HG03175 (cell line): ENCODE results near the gene UNC80.

ENCODE experiments used
- ATAC-seq: cut with Tn5 transposase; IDR thresholded peaks from one replicate; pipeline ENCODE4 v1.9.1; 2021; ENCODE audit warnings: mild to moderate bottlenecking, moderate library complexity; ENCODE audit not compliant: unreplicated experiment

Gene UNC80

DNA sequence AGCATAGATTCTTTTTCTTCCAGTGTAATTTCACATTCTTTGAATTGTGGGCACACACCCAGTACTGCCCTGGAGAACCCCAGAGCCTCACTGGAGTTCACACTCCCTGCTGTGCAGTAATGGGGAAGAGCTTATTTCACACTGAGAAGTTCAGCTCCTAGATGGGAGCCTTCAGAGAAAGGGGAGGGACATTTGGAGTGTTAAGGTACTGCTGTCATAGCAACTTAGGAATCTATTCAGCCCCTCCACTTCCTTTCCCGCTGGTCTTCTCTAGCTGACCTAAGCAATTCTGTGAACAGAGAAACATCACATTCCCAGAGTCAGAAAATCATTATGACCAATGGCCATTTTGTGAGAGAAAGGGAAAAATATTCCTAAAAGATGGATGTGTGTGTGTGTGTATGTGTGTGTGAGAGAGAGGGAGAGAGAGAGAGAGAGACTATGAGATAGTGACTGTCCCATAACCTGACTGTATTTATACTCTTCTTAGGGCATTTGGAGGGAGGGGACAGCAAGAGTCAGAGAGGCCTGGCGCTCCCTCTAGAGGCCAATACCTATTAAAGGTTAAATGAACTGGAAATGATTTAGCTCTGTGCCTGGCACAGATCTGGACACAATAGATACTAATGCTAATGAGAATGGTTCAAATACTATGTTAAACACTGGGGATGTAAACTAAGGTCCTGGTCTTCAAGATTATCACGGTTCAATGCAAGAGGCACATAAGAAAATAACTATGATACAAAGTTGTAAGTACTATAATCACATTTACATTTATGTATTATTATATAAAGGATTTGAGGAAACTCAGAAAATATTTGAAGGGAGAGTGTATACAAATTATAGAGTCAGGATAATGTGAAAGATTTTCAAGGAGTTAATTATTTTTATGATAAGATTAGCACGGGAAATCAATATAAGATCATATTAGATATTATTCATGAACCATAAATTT is 189.3 kb downstream of the UNC80 start:
- ATAC-seq = peak; percentile 95

- ATAC-seq = no peak
Measured at GRCh38 chr2:209965723-209966122, 194.1 kb downstream of the UNC80 start.

DNA sequence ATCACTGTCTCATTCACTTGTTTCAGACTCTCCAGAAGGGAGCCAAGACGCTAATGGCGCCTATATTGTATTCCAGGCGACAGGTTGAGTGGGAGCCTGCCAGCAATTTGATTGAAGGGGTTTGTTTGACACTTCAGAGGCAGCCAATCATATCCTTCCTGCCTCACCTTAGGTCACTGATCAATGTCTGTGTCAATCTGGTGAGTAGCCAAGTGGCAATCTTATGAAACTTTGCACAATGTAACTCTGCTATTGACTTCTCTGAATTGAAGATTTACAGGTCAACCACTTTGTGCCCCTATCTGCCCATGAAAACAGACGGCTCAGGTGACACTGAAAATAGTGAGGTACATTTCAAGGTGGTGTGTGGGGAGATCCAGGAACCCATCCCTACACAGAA is 198.1 kb downstream of the UNC80 start:
- ATAC-seq = no peak

DNA sequence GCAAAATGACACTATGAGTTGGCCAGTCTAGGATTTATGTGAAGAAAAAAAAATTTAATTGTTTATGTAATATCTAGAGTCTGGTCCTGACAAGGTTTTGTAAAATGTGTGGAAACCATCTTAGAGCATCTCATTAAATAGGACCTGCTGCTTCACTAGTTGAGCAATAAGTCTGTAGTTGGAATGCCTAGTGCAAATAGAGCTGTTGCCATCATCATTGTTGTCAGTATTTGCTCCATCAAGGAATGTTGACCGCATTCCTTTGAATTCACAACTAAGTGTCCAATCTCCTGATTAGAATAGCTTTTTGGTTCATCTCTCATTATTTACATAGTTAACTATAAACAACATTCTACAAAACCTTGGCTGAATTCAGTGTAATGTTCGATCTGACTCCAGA is 198.6 kb downstream of the UNC80 start:
- ATAC-seq = no peak

DNA sequence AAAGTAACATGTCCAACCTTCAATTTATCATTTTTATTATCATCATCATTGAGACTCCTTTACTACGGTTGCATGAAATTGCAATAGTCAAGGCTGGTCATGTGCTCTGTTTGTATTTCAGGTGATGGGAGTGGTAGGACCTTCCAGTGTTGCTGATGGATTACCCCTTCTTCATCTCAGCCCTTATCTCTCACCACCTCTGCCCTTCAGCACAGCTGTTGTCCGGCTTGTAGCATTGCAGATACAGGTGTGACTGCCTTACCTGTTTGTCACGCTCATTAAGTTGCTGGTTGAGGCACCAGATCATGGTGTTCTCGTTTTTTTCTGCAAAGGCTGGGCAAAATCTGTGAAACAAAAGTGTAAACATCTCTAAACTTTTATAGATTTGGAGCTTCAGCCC is 199.1 kb downstream of the UNC80 start:
- no peak for ATAC-seq

GRCh38 chr2:209973328-209973727 is 201.7 kb downstream of the UNC80 start:
- no peak for ATAC-seq

GRCh38 chr2:209974576-209974975 is 202.9 kb downstream of the UNC80 start:
- no peak for ATAC-seq

DNA sequence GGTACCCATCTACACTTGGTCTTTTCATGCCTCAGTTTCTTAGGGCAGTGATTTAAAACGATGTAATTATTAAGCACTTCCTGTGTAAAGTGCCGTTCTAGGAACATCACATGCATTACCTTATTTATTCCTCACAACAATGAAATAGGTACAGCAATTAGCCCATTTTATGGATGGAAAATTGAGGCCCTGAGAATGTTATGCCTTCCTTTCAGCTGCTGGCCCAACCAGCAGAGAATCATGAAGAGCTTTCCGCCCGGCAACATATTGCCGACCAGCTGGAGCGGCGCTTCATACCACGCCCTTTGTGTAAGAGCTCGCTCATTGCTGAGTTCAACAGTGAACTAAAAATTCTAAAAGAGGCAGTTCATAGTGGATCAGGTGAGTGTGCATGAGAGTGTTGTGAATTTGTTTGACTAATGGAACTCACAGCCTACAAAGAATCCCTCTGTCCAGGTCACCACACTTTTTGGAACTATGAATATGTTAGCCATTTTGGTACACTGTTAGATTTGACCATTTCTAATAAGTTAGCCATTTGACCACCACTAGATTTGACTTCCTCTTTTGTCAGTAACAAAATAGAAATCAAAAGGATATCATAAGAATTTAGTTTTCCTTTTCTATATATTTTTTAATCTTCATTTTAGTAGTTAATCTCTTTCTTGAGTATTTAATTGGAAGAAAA is 205.2 kb downstream of the UNC80 start:
- ATAC-seq = peak; percentile 92

DNA sequence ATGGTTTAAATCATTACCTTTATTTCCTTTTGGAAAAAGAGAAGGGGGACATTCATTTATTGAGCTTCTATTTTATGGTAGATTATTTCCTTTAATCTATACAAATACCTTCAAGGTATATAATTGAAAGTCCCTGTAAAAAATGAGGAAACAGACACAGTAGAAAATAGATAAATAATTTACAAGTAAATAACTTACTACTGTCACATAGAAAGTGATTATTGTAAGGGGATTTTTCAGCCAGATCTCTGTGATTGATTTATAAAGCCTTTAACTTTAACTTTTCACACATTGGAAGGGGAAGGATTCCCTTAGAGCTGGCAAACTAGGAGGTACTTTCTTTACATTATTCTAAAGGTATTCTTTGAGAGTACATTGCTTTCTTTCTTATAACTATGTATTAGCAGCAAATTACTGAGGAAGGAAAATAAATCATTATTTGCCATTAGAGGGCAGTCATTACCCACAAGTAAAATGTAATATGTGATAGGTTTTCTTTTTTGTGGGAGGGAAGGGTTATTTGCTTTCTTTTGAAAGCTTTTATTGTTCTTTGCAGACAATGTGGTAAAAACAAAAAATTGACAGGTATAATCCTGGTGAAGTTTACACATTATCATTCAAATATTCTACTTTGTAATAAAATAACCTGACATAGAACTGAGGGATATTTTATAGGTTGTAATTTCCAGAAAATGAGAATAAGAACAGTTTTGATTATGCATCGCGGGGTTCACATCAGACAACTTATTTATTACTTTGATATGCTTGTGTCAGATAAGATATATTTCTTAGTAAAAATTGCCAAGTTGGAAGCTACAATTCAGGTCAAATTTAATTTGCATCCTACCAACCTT is 206.0 kb downstream of the UNC80 start:
- peak; percentile 70 for ATAC-seq

DNA sequence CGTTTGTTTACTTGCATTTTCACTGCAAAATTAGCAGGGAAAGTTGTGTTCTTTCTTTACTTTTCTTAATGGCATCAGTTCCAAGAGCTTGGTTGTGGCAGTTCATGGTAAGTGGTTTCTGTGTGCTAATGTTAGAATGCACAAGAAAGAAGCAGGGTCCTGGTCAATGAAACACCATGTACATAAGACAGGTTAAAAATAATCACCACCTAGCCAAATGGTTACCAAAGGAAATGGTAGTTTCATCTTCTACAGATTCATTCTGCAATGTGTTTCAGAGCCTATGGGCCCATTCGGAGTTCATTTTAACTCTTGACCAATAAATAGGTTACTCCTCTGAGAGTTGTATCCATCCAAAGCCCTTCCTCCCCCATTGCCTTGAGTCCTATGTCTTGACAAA is 212.7 kb downstream of the UNC80 start:
- no peak for ATAC-seq

DNA sequence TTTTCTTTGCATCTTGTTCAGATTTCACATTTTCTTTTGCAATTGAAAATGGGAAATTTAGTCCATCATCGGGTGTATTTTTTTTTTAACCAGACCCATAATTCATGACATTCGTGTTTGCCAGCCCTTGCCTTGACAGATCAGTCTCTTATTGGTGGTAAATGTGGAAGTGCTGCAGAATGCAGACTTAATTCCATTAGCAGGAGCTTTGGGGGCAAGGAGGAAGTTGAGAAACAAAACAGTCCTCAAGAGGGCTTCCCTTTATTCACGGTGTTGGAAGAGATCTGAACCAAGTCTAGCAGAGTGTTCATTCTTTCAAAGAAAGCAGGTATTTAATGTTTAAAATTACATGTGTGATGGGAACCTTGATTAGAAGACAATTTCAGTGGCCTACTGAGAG is 214.2 kb downstream of the UNC80 start:
- ATAC-seq = no peak

DNA sequence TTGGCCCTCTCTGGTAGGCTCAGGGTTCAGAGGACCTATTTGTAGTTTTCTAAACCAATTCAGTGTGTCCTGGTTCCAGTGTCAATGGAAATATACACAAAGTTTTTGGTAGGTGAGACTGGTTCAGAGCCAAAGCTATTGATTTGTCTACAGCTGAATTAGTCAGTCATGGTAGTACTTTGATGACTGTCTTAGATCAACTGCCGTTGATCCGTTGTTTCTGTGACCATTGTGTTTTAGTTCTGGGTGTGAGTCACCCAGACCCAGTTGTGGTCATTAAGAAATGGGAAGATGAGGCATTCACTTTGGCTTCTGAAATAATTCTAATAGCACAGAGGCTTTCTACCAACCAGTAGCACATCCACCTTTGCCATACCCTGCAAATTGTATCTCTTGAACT is 214.8 kb downstream of the UNC80 start:
- no peak for ATAC-seq

DNA sequence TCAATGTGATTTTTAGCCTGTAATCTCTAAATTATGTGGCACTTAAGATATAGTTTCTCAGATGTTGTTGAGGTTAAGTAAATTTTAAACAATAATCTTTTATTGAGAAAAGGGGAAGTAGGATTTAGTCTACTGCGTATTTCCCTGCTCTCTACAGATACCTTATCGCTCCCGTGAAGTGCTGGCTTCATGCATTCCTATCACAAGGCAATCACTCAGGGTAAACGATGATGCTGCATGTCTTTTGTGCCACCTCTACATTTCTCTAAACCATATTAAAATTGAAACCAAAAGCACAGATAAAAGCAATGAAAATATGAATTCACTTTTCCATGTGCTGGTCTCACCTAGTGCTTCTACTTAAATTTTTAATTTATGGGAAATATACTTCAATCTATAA is 216.4 kb downstream of the UNC80 start:
- peak; percentile 48 for ATAC-seq

DNA sequence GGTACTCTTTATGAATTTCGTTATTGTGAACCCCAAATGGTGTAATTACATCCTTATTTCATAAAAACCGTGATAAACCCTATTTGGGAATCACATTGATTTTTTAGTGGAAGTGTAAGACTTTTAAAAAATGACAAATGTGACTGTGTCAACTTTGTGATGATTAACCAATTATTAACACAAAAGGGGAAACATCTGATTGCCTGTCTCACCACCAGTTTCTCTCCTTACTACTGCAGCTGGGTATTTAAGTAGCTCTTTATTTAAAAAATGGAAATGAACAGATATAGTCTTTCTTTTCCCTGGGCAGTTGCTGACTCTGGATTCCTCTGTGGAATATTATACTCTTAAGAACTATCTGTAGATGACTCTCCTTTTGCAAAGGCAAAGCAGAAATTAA is 219.2 kb downstream of the UNC80 start:
- ATAC-seq = peak; percentile 49

DNA sequence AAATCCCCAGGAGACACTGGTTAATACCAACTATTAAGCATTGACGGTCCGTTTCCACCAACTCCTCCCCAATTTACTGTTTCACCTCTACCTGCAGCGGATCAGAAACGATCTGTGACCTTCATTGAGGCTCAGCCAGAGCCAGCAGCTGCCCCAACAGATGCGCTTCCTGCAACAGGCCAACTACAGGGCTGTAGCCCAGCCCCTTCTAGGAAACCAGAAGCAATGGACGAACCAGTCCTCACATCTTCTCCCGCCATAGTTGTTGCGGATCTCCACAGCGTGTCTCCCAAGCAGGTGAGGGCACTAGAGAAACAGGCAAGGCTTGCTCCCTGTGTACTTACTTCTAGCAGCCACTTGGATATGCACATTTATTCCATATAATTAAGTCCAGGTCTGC is 222.3 kb downstream of the UNC80 start:
- ATAC-seq = no peak

GRCh38 chr2:209998596-209998995 is 227.0 kb downstream of the UNC80 start:
- ATAC-seq = no peak

DNA sequence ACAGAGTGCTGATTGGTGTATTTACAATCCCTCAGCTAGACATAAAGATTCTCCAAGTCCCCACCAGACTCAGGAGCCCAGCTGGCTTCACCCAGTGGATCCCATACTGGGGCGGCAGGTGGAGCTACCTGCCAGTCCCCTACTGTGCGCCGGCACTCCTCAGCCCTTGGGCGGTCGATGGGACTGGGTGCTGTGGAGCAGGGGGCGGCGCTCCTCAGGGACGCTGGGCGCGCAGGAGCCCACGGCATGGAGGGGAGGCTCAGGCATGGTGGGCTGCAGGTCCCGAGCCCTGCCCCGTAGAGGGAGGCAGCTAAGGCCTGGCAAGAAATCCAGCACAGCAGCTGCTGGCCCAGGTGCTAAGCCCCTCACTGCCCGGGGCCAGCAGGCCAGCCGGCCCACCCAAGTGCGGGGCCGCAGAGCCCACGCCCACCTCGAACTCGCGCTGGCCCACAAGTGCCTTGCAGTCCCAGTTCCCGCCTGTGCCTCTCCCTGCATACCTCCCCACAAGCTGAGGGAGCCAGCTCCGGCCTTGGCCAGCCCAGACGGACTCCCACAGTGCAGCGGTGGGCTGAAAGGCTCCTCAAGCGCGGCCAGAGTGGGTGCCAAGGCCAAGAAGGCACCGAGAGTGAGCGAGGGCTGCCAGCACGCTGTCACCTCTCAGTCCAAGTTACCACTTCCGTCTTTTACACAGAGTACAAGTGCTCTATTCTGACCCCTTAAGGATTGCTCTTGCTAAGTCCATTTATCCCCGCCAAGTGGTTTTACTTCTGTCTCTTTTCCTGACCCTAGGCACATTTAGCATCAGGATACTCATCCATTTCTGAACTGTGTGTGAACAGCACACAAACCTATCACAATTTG is 229.1 kb downstream of the UNC80 start:
- no peak for ATAC-seq

DNA sequence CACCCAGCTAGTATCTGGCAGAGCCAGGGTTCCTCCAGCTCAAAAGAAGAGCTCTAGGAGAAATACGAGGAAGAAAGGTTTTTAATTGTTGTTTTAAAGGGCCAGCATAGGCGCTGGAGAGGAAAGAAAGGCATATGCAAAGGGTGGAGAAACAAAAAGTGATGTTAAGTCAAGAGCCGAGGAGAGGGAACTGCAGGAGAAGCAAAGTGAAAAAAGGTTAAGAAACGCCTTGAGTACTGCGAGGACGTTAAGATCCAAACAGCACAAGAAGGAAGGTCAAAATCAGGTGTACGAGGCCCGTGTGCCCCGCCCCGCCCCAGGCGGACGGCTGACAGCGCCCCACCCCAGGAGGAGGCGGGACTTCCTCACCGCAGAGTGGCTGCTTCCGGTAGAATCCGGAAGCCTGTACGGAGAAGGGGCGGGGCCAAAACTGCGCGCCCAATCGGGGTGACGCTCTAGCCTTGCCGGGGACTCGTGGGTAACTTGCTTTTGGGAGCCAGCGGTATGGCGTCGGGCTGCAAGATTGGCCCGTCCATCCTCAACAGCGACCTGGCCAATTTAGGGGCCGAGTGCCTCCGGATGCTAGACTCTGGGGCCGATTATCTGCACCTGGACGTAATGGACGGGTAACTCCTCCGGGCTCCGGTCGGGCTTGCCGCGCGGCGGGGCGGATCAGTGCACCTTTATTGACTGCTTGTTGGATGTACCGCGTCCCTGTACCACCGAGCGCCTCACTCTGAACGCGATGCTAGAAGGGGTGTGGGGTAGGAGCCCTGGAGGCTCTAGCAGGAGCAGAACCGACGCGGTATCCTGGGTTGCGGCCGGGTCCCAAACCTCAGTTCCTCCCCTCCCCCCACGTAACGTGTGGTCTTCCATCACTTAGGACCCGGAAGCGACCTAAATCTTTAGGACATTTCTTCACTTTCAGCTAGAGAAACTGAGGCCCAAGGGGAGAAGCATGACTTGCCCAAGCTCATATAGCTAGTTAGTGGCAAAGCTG is 230.8 kb downstream of the UNC80 start, which contains the start of gene RPE:
RPE (plus strand) TSS at position 481 of the 1,000 bp plus-strand sequence; CDS start at position 505, 24 bp downstream.
- ATAC-seq = peak; percentile 99

GRCh38 chr2:210003359-210003758 is 231.7 kb downstream of the UNC80 start:
- ATAC-seq = no peak
